CD4-positive, alpha-beta T cell (primary cell): ENCODE results near the gene MCOLN1. TPM values are rescaled to one million over a fixed set of nuclear protein-coding genes. Genes with fewer than 3 reads are reported as not detected.

Experiments
- ATAC-seq: fragments of 200-7000 bp; cut with Tn5 transposase; one replicate; pipeline ENCODE4 v1.10.0; 2022; ENCODE audit warnings: mild to moderate bottlenecking; ENCODE audit not compliant: poor library complexity
- CTCF ChIA-PET: fragments of 350-600 bp; sonication (Branson Sonifier 250); formaldehyde crosslinking; loops from one replicate; lab custom pipeline; 2021; ENCODE audit warnings: antibody characterized with exemption, inconsistent platforms; lab: Charles Lee
- POLR2A ChIA-PET: fragments of 350-600 bp; sonication (Branson Sonifier 250); formaldehyde crosslinking; loops from one replicate; lab custom pipeline; 2021; ENCODE audit warnings: antibody characterized with exemption, inconsistent platforms; lab: Charles Lee
- DNase-seq, 14 experiments: peaks; one replicate each; pipeline ENCODE4 v3.0.0-alpha.2; 2013 to 2020; ENCODE audit warnings: mixed read lengths in 2 of 14
- H3K27ac ChIP-seq, 2 donors: one replicate each; pipeline versions ENCODE4 v1.5.1 to v1.7.0; 2013; ENCODE audit warnings: low read length in 2 of 2, low read depth in 1 of 2, mild to moderate bottlenecking in 1 of 2
- H3K27me3 ChIP-seq, 2 experiments: 1 replicate in 1 of 2; 2 replicates in 1 of 2; pipeline versions ENCODE4 v1.6.1 to v1.7.0; 2013; ENCODE audit warnings: low read length in 2 of 2, control low read depth in 1 of 2, mild to moderate bottlenecking in 1 of 2, moderate library complexity in 1 of 2; ENCODE audit not compliant: insufficient read depth in 2 of 2, control insufficient read depth in 1 of 2
- H3K36me3 ChIP-seq: one replicate; pipeline ENCODE4 v1.6.1; 2013; ENCODE audit warnings: low read length, control low read depth; ENCODE audit not compliant: insufficient read depth
- H3K4me1 ChIP-seq: one replicate; pipeline ENCODE4 v1.6.1; 2013; ENCODE audit warnings: low read length, control low read depth; ENCODE audit not compliant: insufficient read depth
- H3K4me3 ChIP-seq: one replicate; pipeline ENCODE4 v1.5.1; 2013; ENCODE audit warnings: mild to moderate bottlenecking, low read length, moderate library complexity
- H3K9me3 ChIP-seq, 2 experiments: 1 replicate in 1 of 2; 2 replicates in 1 of 2; pipeline versions ENCODE4 v1.6.1 to v1.7.0; 2013; ENCODE audit warnings: low read length in 2 of 2, mild to moderate bottlenecking in 2 of 2, control low read depth in 1 of 2, moderate library complexity in 1 of 2; ENCODE audit not compliant: control insufficient read depth in 1 of 2, insufficient read depth in 1 of 2
- H3K27ac Mint-ChIP-seq: one replicate; pipeline ENCODE4 v1.8.0; 2020; ENCODE audit warnings: mixed read lengths
- H3K27me3 Mint-ChIP-seq: one replicate; pipeline ENCODE4 v1.8.0; 2021; ENCODE audit warnings: mixed read lengths
- H3K36me3 Mint-ChIP-seq: one replicate; pipeline ENCODE4 v1.8.0; 2021; ENCODE audit warnings: low read depth, mixed read lengths
- H3K4me1 Mint-ChIP-seq: one replicate; pipeline ENCODE4 v1.8.0; 2021; ENCODE audit warnings: low read depth, mixed read lengths
- H3K4me3 Mint-ChIP-seq: one replicate; pipeline ENCODE4 v1.8.0; 2020; ENCODE audit warnings: mild to moderate bottlenecking, mixed read lengths
- H3K9me3 Mint-ChIP-seq: one replicate; pipeline ENCODE4 v1.8.0; 2020; ENCODE audit warnings: mixed read lengths
- CTCF ChIP-seq: fragments of 200-600 bp; IDR thresholded peaks from one replicate; pipeline ENCODE4 v1.8.0; 2022; ENCODE audit warnings: antibody characterized with exemption, mild to moderate bottlenecking
- intact Hi-C, 2 experiments: fragments of 100-400 bp; cut with DNase I in 1 of 2; cut with micrococcal nuclease in 1 of 2; formaldehyde crosslinking; loops; one replicate each; pipeline versions ENCODE4 v1.15.1 to v1.9.0; 2023 to 2025; cut with DNase I, micrococcal nuclease
- total RNA-seq, 174 experiments: library from RNA in 2 of 174; stranded (reverse) in 2 of 174; gene quantifications; one replicate each; pipeline ENCODE4 v1.2.3 and lab custom pipeline; 2021 to 2026

The MCOLN1 gene
- total RNA-seq, 2 experiments from 2014 or later = 7.9 to 8.8 TPM

GRCh38 chr19:7519361-7520130, 2.9 kb upstream of the MCOLN1 start:
- DNase-seq (peak in 1 of 14 experiments; percentile 22), ATAC-seq (no peak)
- peaks cover 33% of the 10 kb centered on the region for H3K4me1 ChIP-seq
- H3K27ac Mint-ChIP-seq = no peak overlapping the region
- H3K36me3 ChIP-seq = no peaks in the 10 kb centered on the region
- ChIA-PET POLR2A (no interaction called here), CTCF (no interaction called here)
- intact Hi-C loops = no loop called here
- peaks cover 5 to 11% of the 10 kb centered on the region in 2 experiments for H3K27me3 ChIP-seq
- H3K4me1 Mint-ChIP-seq = peaks cover 34% of the 10 kb centered on the region
- H3K27me3 Mint-ChIP-seq = peaks cover 26% of the 10 kb centered on the region
- no peak overlapping the region for H3K27ac ChIP-seq
- no peak overlapping the region for H3K4me3 ChIP-seq
- no peaks in the 10 kb centered on the region for H3K9me3 Mint-ChIP-seq
- no peaks in the 10 kb centered on the region for H3K36me3 Mint-ChIP-seq
- H3K9me3 ChIP-seq = peaks cover 0 to 4% of the 10 kb centered on the region in 2 experiments
- no peak overlapping the region for H3K4me3 Mint-ChIP-seq
- no peak for TF ChIP-seq CTCF

- no peak for ATAC-seq
- no peak for TF ChIP-seq CTCF
- Mint-ChIP-seq H3K36me3 (no peaks in the 10 kb centered on the region), H3K4me1 (peaks cover 32% of the 10 kb centered on the region), H3K27me3 (peaks cover 19% of the 10 kb centered on the region), H3K27ac (no peak overlapping the region), H3K9me3 (no peaks in the 10 kb centered on the region), H3K4me3 (no peak overlapping the region)
- peaks cover 33% of the 10 kb centered on the region for H3K4me1 ChIP-seq
- no peak overlapping the region for H3K27ac ChIP-seq
- ChIA-PET CTCF (no interaction called here), POLR2A (interaction anchor here (3.8 kb wide), 1 partner anchor 15 kb away, joined by 50 read pairs; the partner anchor contains the start of gene PNPLA6)
- H3K36me3 ChIP-seq = peaks cover 2% of the 10 kb centered on the region
- H3K9me3 ChIP-seq = peaks cover 0 to 4% of the 10 kb centered on the region in 2 experiments
- peak in 1 of 14 experiments; percentile 30 for DNase-seq
- no peak overlapping the region for H3K4me3 ChIP-seq
- H3K27me3 ChIP-seq = peaks cover 5 to 11% of the 10 kb centered on the region in 2 experiments
- intact Hi-C loops = no loop called here
Measured at GRCh38 chr19:7520131-7521051, 2.0 kb upstream of the MCOLN1 start.

- Mint-ChIP-seq H3K36me3 (peaks cover 7% of the 10 kb centered on the region), H3K27me3 (peaks cover 12% of the 10 kb centered on the region), H3K9me3 (no peaks in the 10 kb centered on the region), H3K4me3 (peak overlapping the region; percentile 97), H3K4me1 (peaks cover 27% of the 10 kb centered on the region), H3K27ac (peak overlapping the region; percentile 74)
- no peak for TF ChIP-seq CTCF
- peaks cover 5% of the 10 kb centered on the region for H3K36me3 ChIP-seq
- peak overlapping the region; percentile 49 for H3K4me3 ChIP-seq
- ChIA-PET CTCF (interaction anchor here (1.1 to 2.5 kb wide), 2 partner anchors 11 to 47 kb away, joined by 3 to 7 read pairs; no protein-coding TSS in a partner anchor), POLR2A (interaction anchor here (0.5 to 3.8 kb wide), 7 partner anchors 9 to 1149 kb away, joined by 3 to 50 read pairs (median 4); partner anchors contain the start of genes ALKBH7 and PNPLA6)
- no peak overlapping the region for H3K27ac ChIP-seq
- H3K9me3 ChIP-seq = peaks cover 0 to 4% of the 10 kb centered on the region in 2 experiments
- H3K27me3 ChIP-seq = peaks cover 2 to 10% of the 10 kb centered on the region in 2 experiments
- peaks cover 24% of the 10 kb centered on the region for H3K4me1 ChIP-seq
- DNase-seq (peak in 1 of 14 experiments; percentile 14), ATAC-seq (no peak)
- intact Hi-C loops = loop anchor here (1.0 to 2.0 kb wide), 2 partner anchors 13 to 33 kb away; partner anchors contain the start of gene PEX11G (in 1 of the 2)
Measured at GRCh38 chr19:7521551-7522071, 813 bp upstream of the MCOLN1 start.
